Suprapubic skin (tissue), 4 donors: ENCODE measurements around the gene CHRNA4. TPM values are rescaled to one million over a fixed set of nuclear protein-coding genes. Genes with fewer than 3 reads are reported as not detected.

Source experiments
- DNase-seq, 2 donors: peaks; one replicate each; pipeline ENCODE4 v3.0.0-alpha.2; 2019; ENCODE audit warnings: low spot score in 2 of 2
- H3K27ac ChIP-seq: fragments of 200-600 bp; sonication (generic); one replicate; pipeline ENCODE4 v1.5.1; 2019
- H3K27me3 ChIP-seq: fragments of 200-600 bp; sonication (generic); one replicate; pipeline ENCODE4 v1.5.1; 2019
- H3K36me3 ChIP-seq: fragments of 200-600 bp; sonication (generic); one replicate; pipeline ENCODE4 v1.5.1; 2019
- H3K4me1 ChIP-seq: fragments of 200-600 bp; sonication (generic); one replicate; pipeline ENCODE4 v1.5.1; 2019
- H3K4me3 ChIP-seq: fragments of 200-600 bp; sonication (generic); one replicate; pipeline ENCODE4 v1.5.1; 2019; ENCODE audit warnings: mild to moderate bottlenecking
- H3K9me3 ChIP-seq: fragments of 200-600 bp; sonication (generic); one replicate; pipeline ENCODE4 v1.5.1; 2019
- EP300 ChIP-seq: sonication (generic); formaldehyde crosslinking; IDR thresholded peaks from one replicate; pipeline ENCODE4 v1.6.1; 2017; ENCODE audit warnings: antibody characterized with exemption
- POLR2A ChIP-seq, 2 donors: fragments of 450-650 bp; IDR thresholded peaks; one replicate each; pipeline ENCODE4 v1.6.1; 2017; ENCODE audit warnings: antibody characterized with exemption in 2 of 2, mild to moderate bottlenecking in 2 of 2, moderate library complexity in 2 of 2
- POLR2AphosphoS5 ChIP-seq, 3 donors: sonication (generic); formaldehyde crosslinking; IDR thresholded peaks; one replicate each; pipeline ENCODE4 v1.6.1; 2017; ENCODE audit warnings: antibody characterized with exemption in 3 of 3
- WGBS: methylation state at CpG from one replicate; pipeline ENCODE4 v1.1.5; 2018; 5-methylcytosine and 5-hydroxymethylcytosine counted together
- total RNA-seq, 4 donors: library from RNA; depleted of rRNA; stranded (reverse); fragments of >200 nt; gene quantifications; one replicate each; pipeline ENCODE4 v1.1.0, GENCODE V29; 2016
- TF ChIP-seq, protein P1 (sequence below), 2 donors: fragments of 200-600 bp in 1 of 2; fragments of 450-650 bp in 1 of 2; sonication (generic) in 1 of 2; IDR thresholded peaks; one replicate each; pipeline ENCODE4 v1.5.1; 2016 to 2019; ENCODE audit warnings: antibody characterized with exemption in 2 of 2, mild to moderate bottlenecking in 1 of 2, moderate library complexity in 1 of 2

Gene CHRNA4
- total RNA-seq, 4 donors from 2014 or later, result not detected

DNA sequence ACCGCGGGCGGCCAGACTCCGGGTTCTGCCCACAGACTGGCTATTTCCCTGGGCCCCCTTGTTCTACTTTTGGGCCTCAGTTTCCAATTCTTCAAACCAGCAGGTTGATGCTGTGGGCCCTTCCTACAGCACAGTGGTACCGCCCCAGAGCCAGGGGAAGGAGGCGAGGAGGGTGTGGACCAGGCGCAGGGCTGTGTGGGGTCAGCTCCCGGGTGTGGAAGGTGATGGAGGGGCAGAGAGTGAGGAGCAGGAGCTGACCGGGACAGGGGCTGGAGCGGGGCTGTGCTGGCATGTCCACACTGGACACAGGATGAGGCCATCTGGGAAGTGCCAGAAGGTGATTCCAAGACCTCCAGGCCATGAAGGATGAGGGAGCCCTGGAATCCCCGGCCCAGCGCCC is 35.2 kb upstream of the CHRNA4 start:
- TF ChIP-seq POLR2AphosphoS5 (IDR thresholded peaks at IDR 0.05) (no peak), EP300 (no peak), POLR2A (IDR thresholded peaks at IDR 0.05) (no peak)
- TF ChIP-seq, protein P1, sequence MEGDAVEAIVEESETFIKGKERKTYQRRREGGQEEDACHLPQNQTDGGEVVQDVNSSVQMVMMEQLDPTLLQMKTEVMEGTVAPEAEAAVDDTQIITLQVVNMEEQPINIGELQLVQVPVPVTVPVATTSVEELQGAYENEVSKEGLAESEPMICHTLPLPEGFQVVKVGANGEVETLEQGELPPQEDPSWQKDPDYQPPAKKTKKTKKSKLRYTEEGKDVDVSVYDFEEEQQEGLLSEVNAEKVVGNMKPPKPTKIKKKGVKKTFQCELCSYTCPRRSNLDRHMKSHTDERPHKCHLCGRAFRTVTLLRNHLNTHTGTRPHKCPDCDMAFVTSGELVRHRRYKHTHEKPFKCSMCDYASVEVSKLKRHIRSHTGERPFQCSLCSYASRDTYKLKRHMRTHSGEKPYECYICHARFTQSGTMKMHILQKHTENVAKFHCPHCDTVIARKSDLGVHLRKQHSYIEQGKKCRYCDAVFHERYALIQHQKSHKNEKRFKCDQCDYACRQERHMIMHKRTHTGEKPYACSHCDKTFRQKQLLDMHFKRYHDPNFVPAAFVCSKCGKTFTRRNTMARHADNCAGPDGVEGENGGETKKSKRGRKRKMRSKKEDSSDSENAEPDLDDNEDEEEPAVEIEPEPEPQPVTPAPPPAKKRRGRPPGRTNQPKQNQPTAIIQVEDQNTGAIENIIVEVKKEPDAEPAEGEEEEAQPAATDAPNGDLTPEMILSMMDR (IDR thresholded peaks at IDR 0.05), result no peak
- Histone ChIP-seq H3K27ac (no peak overlapping the region), H3K4me3 (no peak overlapping the region), H3K27me3 (peaks cover 92% of the 10 kb centered on the region), H3K4me1 (peaks cover 6% of the 10 kb centered on the region), H3K36me3 (no peaks in the 10 kb centered on the region), H3K9me3 (no peaks in the 10 kb centered on the region)
- DNase-seq, result no peak
- 72% methylated on average over 12 of the region's 12 CpGs for WGBS

DNA sequence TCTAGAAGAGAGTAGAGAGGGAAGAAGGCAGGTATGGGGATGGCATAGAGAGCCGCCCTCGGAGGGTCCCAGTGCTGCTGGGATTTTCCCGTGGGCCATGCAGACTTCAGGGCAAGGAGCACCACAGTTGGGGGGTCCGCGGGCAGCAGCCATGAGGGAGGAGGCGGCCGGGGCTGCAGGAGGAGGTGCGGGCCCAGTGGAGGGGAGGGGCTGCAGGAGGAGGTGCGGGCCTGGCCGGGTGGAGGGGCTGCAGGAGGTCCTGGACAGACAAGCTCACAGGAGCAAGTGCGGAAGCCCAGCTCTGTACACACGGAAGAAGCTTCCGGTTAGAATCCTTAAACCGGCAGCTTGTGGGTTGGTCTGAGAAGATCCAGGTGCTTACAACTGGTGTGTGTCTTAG is 34.6 kb upstream of the CHRNA4 start:
- Histone ChIP-seq H3K4me1 (peaks cover 6% of the 10 kb centered on the region), H3K4me3 (no peak overlapping the region), H3K27ac (no peak overlapping the region), H3K27me3 (peaks cover 87% of the 10 kb centered on the region), H3K36me3 (no peaks in the 10 kb centered on the region), H3K9me3 (no peaks in the 10 kb centered on the region)
- DNase-seq, result no peak
- TF ChIP-seq POLR2AphosphoS5 (IDR thresholded peaks at IDR 0.05), result no peak
- TF ChIP-seq EP300, result no peak
- TF ChIP-seq POLR2A (IDR thresholded peaks at IDR 0.05), result no peak
- TF ChIP-seq, protein P1 (IDR thresholded peaks at IDR 0.05), result no peak
- WGBS, result 70% methylated on average over 14 of the region's 14 CpGs

GRCh38 chr20:63394920-63395455 is 33.8 kb upstream of the CHRNA4 start:
- peaks cover 6% of the 10 kb centered on the region for H3K4me1 ChIP-seq
- no peak overlapping the region for H3K4me3 ChIP-seq
- H3K27ac ChIP-seq, result no peak overlapping the region
- 68% methylated on average over 14 of the region's 22 CpGs for WGBS
- no peaks in the 10 kb centered on the region for H3K9me3 ChIP-seq
- H3K36me3 ChIP-seq, result no peaks in the 10 kb centered on the region
- DNase-seq, result no peak
- TF ChIP-seq, protein P1 (IDR thresholded peaks at IDR 0.05), result no peak
- TF ChIP-seq EP300 (no peak), POLR2AphosphoS5 (IDR thresholded peaks at IDR 0.05) (no peak), POLR2A (IDR thresholded peaks at IDR 0.05) (no peak)
- H3K27me3 ChIP-seq, result peaks cover 83% of the 10 kb centered on the region

- Histone ChIP-seq H3K36me3 (no peaks in the 10 kb centered on the region), H3K9me3 (no peaks in the 10 kb centered on the region), H3K4me1 (peaks cover 6% of the 10 kb centered on the region), H3K27me3 (peaks cover 76% of the 10 kb centered on the region), H3K27ac (no peak overlapping the region), H3K4me3 (no peak overlapping the region)
- DNase-seq, result no peak
- TF ChIP-seq POLR2AphosphoS5 (IDR thresholded peaks at IDR 0.05) (no peak), POLR2A (IDR thresholded peaks at IDR 0.05) (no peak), EP300 (no peak)
- TF ChIP-seq, protein P1 (IDR thresholded peaks at IDR 0.05), result no peak
- 30% methylated on average over 6 of the region's 32 CpGs for WGBS
Measured at GRCh38 chr20:63394069-63394919, 33.1 kb upstream of the CHRNA4 start.

DNA sequence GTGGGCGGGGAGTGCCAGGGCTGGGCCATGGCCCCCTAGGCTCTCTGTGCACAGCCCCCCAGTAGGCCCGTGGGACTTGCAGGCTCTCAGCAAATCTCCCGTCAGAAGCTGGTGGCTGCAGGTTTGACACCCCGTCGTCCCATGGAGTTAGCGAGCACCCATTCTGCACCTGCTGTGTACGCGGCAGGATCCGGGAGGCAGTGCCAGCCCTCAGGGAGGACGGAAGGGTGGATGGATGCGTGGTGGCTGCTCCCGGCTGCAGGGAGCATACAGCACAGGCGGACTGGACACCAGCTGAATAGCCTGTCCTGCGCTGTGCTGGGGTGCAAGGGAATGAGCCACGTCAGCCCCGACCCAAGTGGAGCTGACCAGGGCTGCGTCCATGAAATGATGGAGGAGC is 32.4 kb upstream of the CHRNA4 start:
- DNase-seq, result no peak
- Histone ChIP-seq H3K27me3 (peaks cover 69% of the 10 kb centered on the region), H3K4me1 (peaks cover 6% of the 10 kb centered on the region), H3K4me3 (no peak overlapping the region), H3K9me3 (no peaks in the 10 kb centered on the region), H3K36me3 (no peaks in the 10 kb centered on the region), H3K27ac (no peak overlapping the region)
- TF ChIP-seq POLR2AphosphoS5 (IDR thresholded peaks at IDR 0.05) (no peak), EP300 (no peak), POLR2A (IDR thresholded peaks at IDR 0.05) (no peak)
- TF ChIP-seq, protein P1 (IDR thresholded peaks at IDR 0.05), result no peak
- no CpG with 5 or more reads among the region's 17 CpGs for WGBS
